GM23338 (cell line): Measurements from ENCODE around the gene SEPTIN7. TPM values are rescaled to one million over a fixed set of nuclear protein-coding genes. Genes with fewer than 3 reads are reported as not detected.

ENCODE experiments used
- ATAC-seq: fragments of 200-7000 bp; cut with Tn5 transposase; 3 replicates; pipeline ENCODE4 v1.9.1; 2020
- DNase-seq: peaks from one replicate; pipeline ENCODE4 v3.0.0-alpha.2; 2015; ENCODE audit warnings: low spot score
- H2AFZ ChIP-seq: fragments of 200-600 bp; sonication (generic); 2 replicates; pipeline ENCODE4 v1.8.0; 2016; ENCODE audit warnings: antibody characterized with exemption, mild to moderate bottlenecking, moderate library complexity
- H3F3A ChIP-seq: fragments of 200-600 bp; sonication (generic); replicated peaks from 2 replicates; pipeline ENCODE4 v1.8.0; 2017; ENCODE audit warnings: antibody characterized with exemption, mixed run types, low read depth
- H3K27ac ChIP-seq: fragments of 200-600 bp; sonication (generic); 2 replicates; pipeline ENCODE4 v1.6.1; 2016; ENCODE audit warnings: low read depth
- H3K27me3 ChIP-seq: fragments of 200-600 bp; sonication (generic); 2 replicates; pipeline ENCODE4 v1.8.0; 2016; ENCODE audit warnings: mild to moderate bottlenecking, mixed run types, moderate library complexity; ENCODE audit not compliant: insufficient read depth
- H3K36me3 ChIP-seq: fragments of 200-600 bp; sonication (generic); 2 replicates; pipeline ENCODE4 v1.8.0; 2016; ENCODE audit warnings: mild to moderate bottlenecking; ENCODE audit not compliant: insufficient read depth
- H3K4me1 ChIP-seq: fragments of 200-600 bp; sonication (generic); 2 replicates; pipeline ENCODE4 v1.8.0; 2016; ENCODE audit warnings: mild to moderate bottlenecking, moderate library complexity; ENCODE audit not compliant: insufficient read depth
- H3K4me2 ChIP-seq: fragments of 200-600 bp; sonication (generic); 2 replicates; pipeline ENCODE4 v1.7.1; 2017; ENCODE audit warnings: mixed run types
- H3K4me3 ChIP-seq: fragments of 200-600 bp; sonication (generic); 2 replicates; pipeline ENCODE4 v1.6.1; 2016; ENCODE audit warnings: mixed run types
- H3K79me2 ChIP-seq: fragments of 200-600 bp; sonication (generic); replicated peaks from 2 replicates; pipeline ENCODE4 v1.8.0; 2017; ENCODE audit warnings: mild to moderate bottlenecking; ENCODE audit not compliant: insufficient read depth
- H3K9me2 ChIP-seq: fragments of 200-600 bp; sonication (generic); 2 replicates; pipeline ENCODE4 v1.8.0; 2017; ENCODE audit not compliant: insufficient read depth
- H4K20me1 ChIP-seq: fragments of 200-600 bp; sonication (generic); replicated peaks from 2 replicates; pipeline ENCODE4 v1.8.0; 2017; ENCODE audit warnings: mild to moderate bottlenecking; ENCODE audit not compliant: insufficient read depth
- H3K27ac Mint-ChIP-seq: 2 replicates; pipeline ENCODE4 v1.8.0; 2020; ENCODE audit warnings: inconsistent platforms, mild to moderate bottlenecking, moderate library complexity, mixed read lengths
- H3K27me3 Mint-ChIP-seq: 3 replicates; pipeline ENCODE4 v1.8.0; 2022; ENCODE audit warnings: low read depth, mild to moderate bottlenecking, moderate library complexity, mixed read lengths, inconsistent platforms; ENCODE audit not compliant: insufficient read depth, poor library complexity
- H3K36me3 Mint-ChIP-seq: 3 replicates; pipeline ENCODE4 v1.8.0; 2021; ENCODE audit warnings: low read depth, mild to moderate bottlenecking, inconsistent platforms, moderate library complexity, mixed read lengths
- H3K4me1 Mint-ChIP-seq: 3 replicates; pipeline ENCODE4 v1.8.0; 2020; ENCODE audit warnings: mild to moderate bottlenecking, inconsistent platforms, mixed read lengths
- H3K4me3 Mint-ChIP-seq: 3 replicates; pipeline ENCODE4 v1.8.0; 2021; ENCODE audit warnings: moderate library complexity, mild to moderate bottlenecking, inconsistent platforms, mixed read lengths
- H3K9me3 Mint-ChIP-seq: 3 replicates; pipeline ENCODE4 v1.8.0; 2020; ENCODE audit warnings: moderate library complexity, mild to moderate bottlenecking, inconsistent platforms, mixed read lengths
- CREB1 ChIP-seq: fragments of 250-450 bp; sonication (Bioruptor Pico); IDR thresholded peaks from 2 replicates; pipeline ENCODE4 v1.5.0; 2020; ENCODE audit warnings: low read depth, mild to moderate bottlenecking, moderate library complexity
- CTCF ChIP-seq, 2 experiments: fragments of 200-600 bp in 1 of 2; sonication (generic) in 1 of 2; conservative IDR thresholded peaks; 2 replicates each; pipeline versions ENCODE4 v1.5.1 to v1.6.1; 2016 to 2017; ENCODE audit warnings: antibody characterized with exemption in 2 of 2, low read depth in 2 of 2, mild to moderate bottlenecking in 2 of 2, moderate library complexity in 1 of 2
- ETS1 ChIP-seq: IDR thresholded peaks from 2 replicates; pipeline ENCODE4 v1.6.1; 2016; ENCODE audit warnings: antibody characterized with exemption
- EZH2 ChIP-seq: fragments of 200-600 bp; sonication (generic); IDR thresholded peaks from one replicate; pipeline ENCODE4 v1.8.0; 2017; ENCODE audit warnings: antibody characterized with exemption, mild to moderate bottlenecking, low read depth; ENCODE audit not compliant: unreplicated experiment
- JUNB ChIP-seq: IDR thresholded peaks from one replicate; pipeline ENCODE4 v1.6.1; 2016; ENCODE audit warnings: antibody characterized with exemption; ENCODE audit not compliant: unreplicated experiment
- NANOG ChIP-seq: IDR thresholded peaks from 2 replicates; pipeline ENCODE4 v1.6.1; 2016; ENCODE audit warnings: antibody characterized with exemption, borderline replicate concordance
- POLR2AphosphoS5 ChIP-seq: IDR thresholded peaks from 2 replicates; pipeline ENCODE4 v1.6.1; 2016; ENCODE audit warnings: antibody characterized with exemption, low read depth
- REST ChIP-seq: IDR thresholded peaks from one replicate; pipeline ENCODE4 v1.6.1; 2018; ENCODE audit warnings: antibody characterized with exemption; ENCODE audit not compliant: unreplicated experiment
- STAT1 ChIP-seq: IDR thresholded peaks from one replicate; pipeline ENCODE4 v1.6.1; 2016; ENCODE audit warnings: antibody characterized with exemption; ENCODE audit not compliant: unreplicated experiment
- ZNF114 ChIP-seq: fragments of 250-450 bp; sonication (Bioruptor Pico); IDR thresholded peaks from 2 replicates; pipeline ENCODE4 v1.5.0; 2020; ENCODE audit warnings: mild to moderate bottlenecking, moderate library complexity
- ZNF331 ChIP-seq: fragments of 250-450 bp; sonication (Bioruptor Pico); IDR thresholded peaks from 2 replicates; pipeline ENCODE4 v1.5.0; 2020; ENCODE audit warnings: low read depth, mild to moderate bottlenecking, moderate library complexity
- polyA plus RNA-seq: library from polyadenylated mRNA; unstranded; fragments of >200 nt; fragmentation: Nextera tagmentation; extraction: Ambion mirVana; gene quantifications from 2 replicates; pipeline ENCODE4 v1.2.1, GENCODE V29; 2016
- total RNA-seq: library from RNA; depleted of rRNA; stranded (reverse); fragments of >200 nt; shearing (Covaris generic); gene quantifications from 2 replicates; pipeline ENCODE4 v1.2.3, GENCODE V29; 2014
- TF ChIP-seq, protein P1 (sequence below): fragments of 250-450 bp; sonication (Bioruptor Pico); IDR thresholded peaks from 2 replicates; pipeline ENCODE4 v1.5.0; 2020; ENCODE audit warnings: mild to moderate bottlenecking, moderate library complexity

Gene SEPTIN7
- total and polyA plus RNA-seq, 2 experiments from 2014 or later: 210 to 499 TPM

GRCh38 chr7:35771776-35772175, 29.1 kb upstream of the SEPTIN7 start:
- H3K27ac ChIP-seq: no peak overlapping the region
- H3K4me3 ChIP-seq: no peak overlapping the region
- H3K4me1 ChIP-seq: no peaks in the 10 kb centered on the region
- Mint-ChIP-seq H3K9me3 (peaks cover 4% of the 10 kb centered on the region; the same call in 1 of the 3 replicates), H3K36me3 (no peaks in the 10 kb centered on the region), H3K27me3 (peaks cover 2% of the 10 kb centered on the region), H3K27ac (no peak overlapping the region), H3K4me3 (no peak overlapping the region), H3K4me1 (no peaks in the 10 kb centered on the region)
- no peaks in the 10 kb centered on the region for H3K36me3 ChIP-seq
- DNase-seq (no peak), ATAC-seq (no peak)
- no peaks in the 10 kb centered on the region for H4K20me1 ChIP-seq
- no peaks in the 10 kb centered on the region for H3K9me2 ChIP-seq
- no peaks in the 10 kb centered on the region for H3K79me2 ChIP-seq
- H3F3A ChIP-seq: no peaks in the 10 kb centered on the region
- TF ChIP-seq, protein P1, sequence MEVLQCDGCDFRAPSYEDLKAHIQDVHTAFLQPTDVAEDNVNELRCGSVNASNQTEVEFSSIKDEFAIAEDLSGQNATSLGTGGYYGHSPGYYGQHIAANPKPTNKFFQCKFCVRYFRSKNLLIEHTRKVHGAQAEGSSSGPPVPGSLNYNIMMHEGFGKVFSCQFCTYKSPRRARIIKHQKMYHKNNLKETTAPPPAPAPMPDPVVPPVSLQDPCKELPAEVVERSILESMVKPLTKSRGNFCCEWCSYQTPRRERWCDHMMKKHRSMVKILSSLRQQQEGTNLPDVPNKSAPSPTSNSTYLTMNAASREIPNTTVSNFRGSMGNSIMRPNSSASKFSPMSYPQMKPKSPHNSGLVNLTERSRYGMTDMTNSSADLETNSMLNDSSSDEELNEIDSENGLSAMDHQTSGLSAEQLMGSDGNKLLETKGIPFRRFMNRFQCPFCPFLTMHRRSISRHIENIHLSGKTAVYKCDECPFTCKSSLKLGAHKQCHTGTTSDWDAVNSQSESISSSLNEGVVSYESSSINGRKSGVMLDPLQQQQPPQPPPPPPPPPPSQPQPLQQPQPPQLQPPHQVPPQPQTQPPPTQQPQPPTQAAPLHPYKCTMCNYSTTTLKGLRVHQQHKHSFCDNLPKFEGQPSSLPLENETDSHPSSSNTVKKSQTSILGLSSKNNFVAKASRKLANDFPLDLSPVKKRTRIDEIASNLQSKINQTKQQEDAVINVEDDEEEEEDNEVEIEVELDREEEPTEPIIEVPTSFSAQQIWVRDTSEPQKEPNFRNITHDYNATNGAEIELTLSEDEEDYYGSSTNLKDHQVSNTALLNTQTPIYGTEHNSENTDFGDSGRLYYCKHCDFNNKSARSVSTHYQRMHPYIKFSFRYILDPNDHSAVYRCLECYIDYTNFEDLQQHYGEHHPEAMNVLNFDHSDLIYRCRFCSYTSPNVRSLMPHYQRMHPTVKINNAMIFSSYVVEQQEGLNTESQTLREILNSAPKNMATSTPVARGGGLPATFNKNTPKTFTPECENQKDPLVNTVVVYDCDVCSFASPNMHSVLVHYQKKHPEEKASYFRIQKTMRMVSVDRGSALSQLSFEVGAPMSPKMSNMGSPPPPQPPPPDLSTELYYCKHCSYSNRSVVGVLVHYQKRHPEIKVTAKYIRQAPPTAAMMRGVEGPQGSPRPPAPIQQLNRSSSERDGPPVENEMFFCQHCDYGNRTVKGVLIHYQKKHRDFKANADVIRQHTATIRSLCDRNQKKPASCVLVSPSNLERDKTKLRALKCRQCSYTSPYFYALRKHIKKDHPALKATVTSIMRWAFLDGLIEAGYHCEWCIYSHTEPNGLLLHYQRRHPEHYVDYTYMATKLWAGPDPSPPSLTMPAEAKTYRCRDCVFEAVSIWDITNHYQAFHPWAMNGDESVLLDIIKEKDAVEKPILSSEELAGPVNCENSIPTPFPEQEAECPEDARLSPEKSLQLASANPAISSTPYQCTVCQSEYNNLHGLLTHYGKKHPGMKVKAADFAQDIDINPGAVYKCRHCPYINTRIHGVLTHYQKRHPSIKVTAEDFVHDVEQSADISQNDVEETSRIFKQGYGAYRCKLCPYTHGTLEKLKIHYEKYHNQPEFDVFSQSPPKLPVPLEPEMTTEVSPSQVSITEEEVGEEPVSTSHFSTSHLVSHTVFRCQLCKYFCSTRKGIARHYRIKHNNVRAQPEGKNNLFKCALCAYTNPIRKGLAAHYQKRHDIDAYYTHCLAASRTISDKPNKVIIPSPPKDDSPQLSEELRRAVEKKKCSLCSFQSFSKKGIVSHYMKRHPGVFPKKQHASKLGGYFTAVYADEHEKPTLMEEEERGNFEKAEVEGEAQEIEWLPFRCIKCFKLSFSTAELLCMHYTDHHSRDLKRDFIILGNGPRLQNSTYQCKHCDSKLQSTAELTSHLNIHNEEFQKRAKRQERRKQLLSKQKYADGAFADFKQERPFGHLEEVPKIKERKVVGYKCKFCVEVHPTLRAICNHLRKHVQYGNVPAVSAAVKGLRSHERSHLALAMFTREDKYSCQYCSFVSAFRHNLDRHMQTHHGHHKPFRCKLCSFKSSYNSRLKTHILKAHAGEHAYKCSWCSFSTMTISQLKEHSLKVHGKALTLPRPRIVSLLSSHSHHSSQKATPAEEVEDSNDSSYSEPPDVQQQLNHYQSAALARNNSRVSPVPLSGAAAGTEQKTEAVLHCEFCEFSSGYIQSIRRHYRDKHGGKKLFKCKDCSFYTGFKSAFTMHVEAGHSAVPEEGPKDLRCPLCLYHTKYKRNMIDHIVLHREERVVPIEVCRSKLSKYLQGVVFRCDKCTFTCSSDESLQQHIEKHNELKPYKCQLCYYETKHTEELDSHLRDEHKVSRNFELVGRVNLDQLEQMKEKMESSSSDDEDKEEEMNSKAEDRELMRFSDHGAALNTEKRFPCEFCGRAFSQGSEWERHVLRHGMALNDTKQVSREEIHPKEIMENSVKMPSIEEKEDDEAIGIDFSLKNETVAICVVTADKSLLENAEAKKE (CRISPR knock-in tag): no peak
- TF ChIP-seq ZNF114 (CRISPR knock-in tag) (no peak), ZNF331 (CRISPR knock-in tag) (no peak), REST (no peak), EZH2 (no peak), STAT1 (no peak), NANOG (no peak), CREB1 (CRISPR knock-in tag) (no peak), POLR2AphosphoS5 (no peak), JUNB (no peak), CTCF (conservative IDR thresholded peaks at IDR 0.05; ENCODE audit: low read depth in 2 of 2) (no peak), ETS1 (no peak)
- no peaks in the 10 kb centered on the region for H3K27me3 ChIP-seq
- H2AFZ ChIP-seq: no peak overlapping the region
- no peak overlapping the region for H3K4me2 ChIP-seq
